Measurements from ENCODE around the gene MAP4K3.

GRCh38 chr2:39390216-39390615 is 46.9 kb downstream of the MAP4K3 start:
- TF ChIP-seq CTCF (IDR thresholded peaks at IDR 0.05; ENCODE audit: insufficient read depth, low read depth, low read length) = no peak
- TF ChIP-seq EZH2 (IDR thresholded peaks at IDR 0.05; ENCODE audit: insufficient read depth, low read length) = no peak

All from astrocyte (in vitro differentiated cells and primary cell).